Left lung (tissue), 10 donors: ENCODE results near the gene AGPAT3. TPM values are rescaled to one million over a fixed set of nuclear protein-coding genes. Genes with fewer than 3 reads are reported as not detected.
A peak's percentile ranks its signal among the peaks of the same experiment; 100 is the strongest.

ENCODE experiments used
- ATAC-seq: fragments of 200-7000 bp; cut with Tn5 transposase; one replicate; pipeline ENCODE4 v1.9.1; 2020; ENCODE audit warnings: moderate library complexity
- DNase-seq, 4 donors: peaks; one replicate each; pipeline ENCODE4 v3.0.0-alpha.2; 2013 to 2020
- H3K27ac ChIP-seq, 2 donors: fragments of 200-600 bp; sonication (generic) in 1 of 2; one replicate each; pipeline versions ENCODE4 v1.5.0 to v1.8.0; 2020 to 2021
- H3K27me3 ChIP-seq, 2 donors: fragments of 200-600 bp; sonication (generic) in 1 of 2; one replicate each; pipeline versions ENCODE4 v1.5.0 to v1.8.0; 2020 to 2021
- H3K36me3 ChIP-seq, 2 donors: fragments of 200-600 bp; sonication (generic) in 1 of 2; one replicate each; pipeline versions ENCODE4 v1.5.0 to v1.8.0; 2020 to 2021
- H3K4me1 ChIP-seq, 2 donors: fragments of 200-600 bp; one replicate each; pipeline ENCODE4 v1.8.0; 2021
- H3K4me3 ChIP-seq, 2 donors: fragments of 200-600 bp; sonication (generic) in 1 of 2; one replicate each; pipeline versions ENCODE4 v1.5.0 to v1.8.0; 2020 to 2021; ENCODE audit warnings: mild to moderate bottlenecking in 1 of 2
- H3K9me3 ChIP-seq, 2 donors: fragments of 200-600 bp; sonication (generic) in 1 of 2; one replicate each; pipeline versions ENCODE4 v1.5.0 to v1.8.0; 2020 to 2021
- intact Hi-C, 2 donors: fragments of 100-400 bp; cut with DNase I; formaldehyde crosslinking; loops; one replicate each; pipeline versions ENCODE4 v1.11.2 to v1.14.2; 2022
- polyA plus RNA-seq, 6 donors: library from polyadenylated mRNA; unstranded; fragments of 120-200 nt; gene quantifications; one replicate each; pipeline ENCODE4 v1.2.1, GENCODE V29; 2013; ENCODE audit not compliant: insufficient read length in 6 of 6
- total RNA-seq, 2 donors: library from RNA; stranded (reverse); fragmentation: NEBNext Ultra II Directional; extraction: Animal tissue kit (Norgen Biotek cat#: 25700); gene quantifications; one replicate each; pipeline ENCODE4 v1.2.1, GENCODE V29; 2021
- TF ChIP-seq, protein P1 (sequence below), 2 donors: fragments of 200-600 bp; sonication (generic) in 1 of 2; IDR thresholded peaks; one replicate each; pipeline versions ENCODE4 v1.5.0 to v1.8.0; 2021; ENCODE audit warnings: antibody characterized with exemption in 2 of 2
- donor health status: DM: no; HTN: yes; CAD: no.
- donor health status: DM: no; HTN: no; CAD: no.

AGPAT3 gene
- total and polyA plus RNA-seq, 8 donors = 37.4 to 111 (median 42.8) TPM

DNA sequence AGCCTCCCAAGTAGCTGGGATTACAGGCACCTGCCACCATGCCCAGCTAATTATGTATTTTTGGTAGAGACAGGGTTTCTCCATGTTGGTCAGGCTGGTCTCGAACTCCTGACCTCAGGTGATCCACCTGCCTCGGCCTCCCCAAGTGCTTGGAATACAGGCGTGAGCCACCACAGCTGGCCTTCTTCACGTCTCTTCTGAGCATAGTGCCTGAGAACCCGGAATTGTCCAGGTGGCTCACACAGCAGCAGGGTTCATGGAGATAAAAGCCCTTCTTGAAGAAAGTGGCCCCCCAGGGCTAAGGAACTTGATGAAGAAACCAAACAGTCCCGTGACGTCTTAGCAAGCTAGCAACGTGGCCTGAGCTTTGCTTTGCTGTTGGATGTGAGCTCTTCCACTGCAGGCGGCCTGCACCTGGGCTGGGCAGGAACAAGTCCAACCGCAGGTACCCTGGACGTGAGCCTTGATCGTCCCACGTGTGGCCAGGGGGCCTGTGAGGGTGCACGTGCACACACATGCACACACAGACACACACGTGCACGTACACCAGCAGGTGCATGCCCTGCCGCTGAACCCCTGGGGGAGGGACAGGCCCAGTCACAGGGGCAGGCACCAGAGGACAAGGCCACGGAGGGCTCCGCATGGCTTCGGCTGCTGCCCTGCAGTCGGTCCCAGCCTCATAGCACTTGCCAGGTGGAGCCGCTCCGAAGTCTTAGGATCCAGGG is 123.6 kb downstream of the AGPAT3 start:
- H3K27ac ChIP-seq = no peak overlapping the region
- DNase-seq (peak in 1 of 4 donors; percentile 68), ATAC-seq (no peak)
- TF ChIP-seq, protein P1, sequence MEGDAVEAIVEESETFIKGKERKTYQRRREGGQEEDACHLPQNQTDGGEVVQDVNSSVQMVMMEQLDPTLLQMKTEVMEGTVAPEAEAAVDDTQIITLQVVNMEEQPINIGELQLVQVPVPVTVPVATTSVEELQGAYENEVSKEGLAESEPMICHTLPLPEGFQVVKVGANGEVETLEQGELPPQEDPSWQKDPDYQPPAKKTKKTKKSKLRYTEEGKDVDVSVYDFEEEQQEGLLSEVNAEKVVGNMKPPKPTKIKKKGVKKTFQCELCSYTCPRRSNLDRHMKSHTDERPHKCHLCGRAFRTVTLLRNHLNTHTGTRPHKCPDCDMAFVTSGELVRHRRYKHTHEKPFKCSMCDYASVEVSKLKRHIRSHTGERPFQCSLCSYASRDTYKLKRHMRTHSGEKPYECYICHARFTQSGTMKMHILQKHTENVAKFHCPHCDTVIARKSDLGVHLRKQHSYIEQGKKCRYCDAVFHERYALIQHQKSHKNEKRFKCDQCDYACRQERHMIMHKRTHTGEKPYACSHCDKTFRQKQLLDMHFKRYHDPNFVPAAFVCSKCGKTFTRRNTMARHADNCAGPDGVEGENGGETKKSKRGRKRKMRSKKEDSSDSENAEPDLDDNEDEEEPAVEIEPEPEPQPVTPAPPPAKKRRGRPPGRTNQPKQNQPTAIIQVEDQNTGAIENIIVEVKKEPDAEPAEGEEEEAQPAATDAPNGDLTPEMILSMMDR (IDR thresholded peaks at IDR 0.05) = no peak
- H3K9me3 ChIP-seq = no peaks in the 10 kb centered on the region
- no peaks in the 10 kb centered on the region for H3K4me1 ChIP-seq
- H3K4me3 ChIP-seq = no peak overlapping the region
- peaks cover 0 to 5% of the 10 kb centered on the region in 2 donors for H3K36me3 ChIP-seq
- H3K27me3 ChIP-seq = peaks cover 0 to 17% of the 10 kb centered on the region in 2 donors
- intact Hi-C loops = no loop called here

DNA sequence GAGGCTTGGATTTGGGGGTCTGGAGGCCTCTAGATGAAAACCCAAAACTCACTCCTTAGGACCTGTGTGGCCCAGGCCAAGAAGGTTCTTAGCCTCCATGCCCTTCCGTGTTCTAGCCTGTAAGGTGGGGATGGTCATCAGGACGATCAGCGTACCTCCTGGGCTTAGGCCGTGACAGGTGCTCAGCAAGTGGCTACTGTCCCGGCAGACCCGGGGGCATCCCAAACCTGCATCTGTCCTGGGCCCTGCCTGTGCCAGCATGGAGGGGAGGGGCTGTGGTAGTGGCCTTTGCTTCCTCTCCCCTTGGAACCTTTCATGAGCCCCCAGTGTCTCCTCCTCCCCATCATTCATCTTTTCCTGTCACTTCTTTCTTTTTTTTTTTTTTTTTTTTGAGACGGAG is 124.4 kb downstream of the AGPAT3 start:
- no peak overlapping the region for H3K4me3 ChIP-seq
- no peaks in the 10 kb centered on the region for H3K36me3 ChIP-seq
- intact Hi-C loops = no loop called here
- H3K27ac ChIP-seq = no peak overlapping the region
- ATAC-seq (no peak), DNase-seq (no peak)
- H3K4me1 ChIP-seq = no peaks in the 10 kb centered on the region
- H3K9me3 ChIP-seq = no peaks in the 10 kb centered on the region
- TF ChIP-seq, protein P1 (IDR thresholded peaks at IDR 0.05) = no peak
- peaks cover 0 to 24% of the 10 kb centered on the region in 2 donors for H3K27me3 ChIP-seq

DNA sequence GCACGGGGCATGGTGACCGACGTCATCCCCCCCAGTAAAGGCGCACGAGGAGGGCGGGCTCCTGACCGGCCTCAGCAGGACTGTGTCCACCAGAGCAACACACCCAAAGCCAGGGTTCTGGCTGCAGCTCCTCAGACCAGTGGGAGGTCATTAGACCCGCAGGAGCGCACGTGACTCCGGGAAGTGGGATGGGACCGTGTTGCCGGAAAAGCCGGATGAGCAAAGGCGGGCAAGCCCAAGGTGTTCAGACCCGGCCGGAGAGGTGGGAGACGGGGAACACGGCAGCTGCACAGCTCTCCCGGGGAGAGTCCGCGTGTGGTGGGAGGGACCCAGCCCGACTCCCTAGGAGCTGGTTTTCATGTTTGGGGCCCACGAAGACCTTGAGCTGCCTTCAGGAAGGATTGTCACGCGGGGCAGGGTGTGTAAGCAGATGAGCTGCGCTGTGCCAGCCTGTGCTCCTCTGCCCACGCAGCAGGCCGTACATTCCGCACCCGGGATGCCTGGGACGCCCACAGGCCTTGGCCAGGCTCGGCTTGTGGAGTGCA is 126.5 kb downstream of the AGPAT3 start:
- TF ChIP-seq, protein P1 (IDR thresholded peaks at IDR 0.05) = no peak
- Histone ChIP-seq H3K27ac (no peak overlapping the region), H3K36me3 (no peaks in the 10 kb centered on the region), H3K4me1 (no peaks in the 10 kb centered on the region), H3K9me3 (no peaks in the 10 kb centered on the region), H3K27me3 (peaks cover 0 to 23% of the 10 kb centered on the region in 2 donors), H3K4me3 (no peak overlapping the region)
- intact Hi-C loops = no loop called here
- no peak for ATAC-seq
- DNase-seq = no peak

DNA sequence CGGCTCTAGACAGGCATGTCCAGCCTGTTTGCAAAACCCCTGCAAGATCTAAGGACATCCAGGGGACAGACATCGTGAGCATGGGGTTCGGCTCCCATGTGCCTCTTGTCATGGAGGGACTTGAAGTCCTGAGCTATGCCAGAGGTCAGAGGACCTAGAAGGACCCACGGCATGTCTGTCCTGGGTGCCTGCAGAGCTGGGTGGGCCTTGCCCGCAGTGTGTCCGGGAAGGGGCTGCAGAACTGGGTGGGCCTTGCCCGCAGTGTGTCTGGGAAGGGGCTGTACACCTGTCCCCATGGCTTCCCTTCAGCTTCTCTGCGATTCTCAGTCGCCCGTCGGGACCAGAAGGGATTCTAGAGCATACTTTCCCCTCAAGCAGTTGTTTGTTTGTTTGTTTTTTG is 127.1 kb downstream of the AGPAT3 start:
- no peaks in the 10 kb centered on the region for H3K9me3 ChIP-seq
- ATAC-seq = no peak
- H3K4me1 ChIP-seq = no peaks in the 10 kb centered on the region
- H3K27me3 ChIP-seq = peaks cover 0 to 23% of the 10 kb centered on the region in 2 donors
- H3K36me3 ChIP-seq = no peaks in the 10 kb centered on the region
- no peak overlapping the region for H3K4me3 ChIP-seq
- DNase-seq = no peak
- TF ChIP-seq, protein P1 (IDR thresholded peaks at IDR 0.05) = no peak
- no peak overlapping the region for H3K27ac ChIP-seq
- intact Hi-C loops = no loop called here

DNA sequence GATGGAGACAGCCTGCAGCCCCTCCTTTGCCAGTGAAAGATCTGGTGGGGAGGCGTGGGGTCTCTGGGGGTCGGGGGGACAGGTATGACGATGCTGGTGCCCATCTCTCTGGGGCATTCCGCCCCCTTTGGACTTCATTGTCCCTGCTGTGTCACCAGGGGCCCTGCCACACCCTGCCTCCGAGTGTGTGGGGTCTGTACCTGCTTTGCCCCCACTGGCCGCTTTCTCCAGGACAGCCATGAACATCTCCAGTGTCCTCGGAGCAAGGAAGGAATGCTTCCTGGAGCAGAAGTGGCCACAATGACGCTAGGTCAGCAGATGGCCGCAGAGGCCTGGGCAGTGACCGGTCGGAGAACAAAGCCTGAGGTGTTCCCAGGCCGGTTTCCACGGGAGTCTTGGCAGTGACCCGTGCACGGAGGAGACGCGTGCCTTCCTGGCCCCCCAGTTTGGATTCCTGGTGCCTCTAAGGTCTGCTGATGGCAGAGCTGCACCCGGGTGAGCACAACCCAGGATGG is 128.5 kb downstream of the AGPAT3 start:
- peaks cover 0 to 23% of the 10 kb centered on the region in 2 donors for H3K27me3 ChIP-seq
- ATAC-seq (no peak), DNase-seq (no peak)
- no peaks in the 10 kb centered on the region for H3K4me1 ChIP-seq
- no peaks in the 10 kb centered on the region for H3K9me3 ChIP-seq
- no peaks in the 10 kb centered on the region for H3K36me3 ChIP-seq
- H3K4me3 ChIP-seq = no peak overlapping the region
- intact Hi-C loops = no loop called here
- no peak overlapping the region for H3K27ac ChIP-seq
- TF ChIP-seq, protein P1 (IDR thresholded peaks at IDR 0.05) = no peak
